ENCODE measurements around the gene ACAN. TPM values are rescaled to one million over a fixed set of nuclear protein-coding genes. Genes with fewer than 3 reads are reported as not detected.

ACAN gene
- total RNA-seq = not detected

GRCh38 chr15:88803241-88803919 lies at the start of gene ACAN:
ACAN (plus strand) TSS chr15:88803436; CDS start chr15:88836207, 32,771 bp downstream.
- ATAC-seq (peak; percentile 23), DNase-seq (no peak)
- Mint-ChIP-seq H3K27ac (no peak within 1 kb of the TSS), H3K9me3 (ENCODE audit: insufficient read depth) (no peaks in the 10 kb centered on the region), H3K36me3 (ENCODE audit: low read depth) (no peaks in the 10 kb centered on the region), H3K4me1 (ENCODE audit: low read depth) (peaks cover 9% of the 10 kb centered on the region), H3K4me3 (peak within 1 kb of the TSS; percentile 13), H3K27me3 (ENCODE audit: low read depth) (peaks cover 51% of the 10 kb centered on the region)
- POLR2A ChIA-PET = no interaction called here
- CTCF ChIA-PET = interaction anchor here (1.2 kb wide), 1 partner anchor 179 kb away, joined by 4 read pairs; no protein-coding TSS in a partner anchor

- H3K4me3 Mint-ChIP-seq = no peak overlapping the region
Measured at GRCh38 chr15:88756521-88756920, 46.7 kb upstream of the ACAN start.

GRCh38 chr15:88756921-88757320 lies 46.3 kb upstream of the ACAN start:
- no peaks in the 10 kb centered on the region for H3K4me1 Mint-ChIP-seq (ENCODE audit: low read depth)
- ChIA-PET CTCF (no interaction called here), POLR2A (no interaction called here)
- no peaks in the 10 kb centered on the region for H3K36me3 Mint-ChIP-seq (ENCODE audit: low read depth)
- DNase-seq (no peak), ATAC-seq (no peak)
- H3K4me3 Mint-ChIP-seq = no peak overlapping the region
- H3K27ac Mint-ChIP-seq = no peak overlapping the region
- no peaks in the 10 kb centered on the region for H3K9me3 Mint-ChIP-seq (ENCODE audit: insufficient read depth)
- H3K27me3 Mint-ChIP-seq (ENCODE audit: low read depth) = peaks cover 21% of the 10 kb centered on the region

More at GRCh38 chr15:88756521-88756920, 46.7 kb upstream of the ACAN start:
- Mint-ChIP-seq H3K9me3 (ENCODE audit: insufficient read depth) (no peaks in the 10 kb centered on the region), H3K4me1 (ENCODE audit: low read depth) (no peaks in the 10 kb centered on the region), H3K27ac (no peak overlapping the region), H3K36me3 (ENCODE audit: low read depth) (no peaks in the 10 kb centered on the region), H3K27me3 (ENCODE audit: low read depth) (peaks cover 20% of the 10 kb centered on the region)
- DNase-seq (no peak), ATAC-seq (no peak)
- CTCF ChIA-PET = no interaction called here
- POLR2A ChIA-PET = no interaction called here

GRCh38 chr15:88759872-88760271 lies 43.4 kb upstream of the ACAN start:
- DNase-seq (no peak), ATAC-seq (no peak)
- peaks cover 9% of the 10 kb centered on the region for H3K27me3 Mint-ChIP-seq (ENCODE audit: low read depth)
- no peaks in the 10 kb centered on the region for H3K9me3 Mint-ChIP-seq (ENCODE audit: insufficient read depth)
- H3K27ac Mint-ChIP-seq = no peak overlapping the region
- ChIA-PET POLR2A (no interaction called here), CTCF (no interaction called here)
- H3K4me3 Mint-ChIP-seq = no peak overlapping the region
- H3K36me3 Mint-ChIP-seq (ENCODE audit: low read depth) = no peaks in the 10 kb centered on the region
- H3K4me1 Mint-ChIP-seq (ENCODE audit: low read depth) = no peaks in the 10 kb centered on the region

GRCh38 chr15:88764448-88764847 lies 38.8 kb upstream of the ACAN start:
- peaks cover 12% of the 10 kb centered on the region for H3K27me3 Mint-ChIP-seq (ENCODE audit: low read depth)
- H3K4me1 Mint-ChIP-seq (ENCODE audit: low read depth) = no peaks in the 10 kb centered on the region
- H3K4me3 Mint-ChIP-seq = no peak overlapping the region
- DNase-seq = no peak
- no peak for ATAC-seq
- POLR2A ChIA-PET = no interaction called here
- no peaks in the 10 kb centered on the region for H3K9me3 Mint-ChIP-seq (ENCODE audit: insufficient read depth)
- CTCF ChIA-PET = no interaction called here
- no peaks in the 10 kb centered on the region for H3K36me3 Mint-ChIP-seq (ENCODE audit: low read depth)
- H3K27ac Mint-ChIP-seq = no peak overlapping the region

GRCh38 chr15:88765212-88765611 lies 38.0 kb upstream of the ACAN start:
- ChIA-PET POLR2A (no interaction called here), CTCF (no interaction called here)
- H3K27me3 Mint-ChIP-seq (ENCODE audit: low read depth) = peaks cover 20% of the 10 kb centered on the region
- H3K27ac Mint-ChIP-seq = no peak overlapping the region
- no peak for ATAC-seq
- no peak overlapping the region for H3K4me3 Mint-ChIP-seq
- no peaks in the 10 kb centered on the region for H3K36me3 Mint-ChIP-seq (ENCODE audit: low read depth)
- H3K4me1 Mint-ChIP-seq (ENCODE audit: low read depth) = no peaks in the 10 kb centered on the region
- no peaks in the 10 kb centered on the region for H3K9me3 Mint-ChIP-seq (ENCODE audit: insufficient read depth)
- DNase-seq = no peak

GRCh38 chr15:88769161-88769971 lies 33.9 kb upstream of the ACAN start:
- ATAC-seq (no peak), DNase-seq (no peak)
- Mint-ChIP-seq H3K9me3 (ENCODE audit: insufficient read depth) (peaks cover 6% of the 10 kb centered on the region), H3K36me3 (ENCODE audit: low read depth) (no peaks in the 10 kb centered on the region), H3K4me3 (no peak overlapping the region), H3K27me3 (ENCODE audit: low read depth) (peaks cover 29% of the 10 kb centered on the region), H3K27ac (no peak overlapping the region), H3K4me1 (ENCODE audit: low read depth) (no peaks in the 10 kb centered on the region)
- ChIA-PET POLR2A (interaction anchor here (0.6 kb wide), 1 partner anchor 57 kb away, joined by 8 read pairs; no protein-coding TSS in a partner anchor), CTCF (no interaction called here)

- H3K9me3 Mint-ChIP-seq (ENCODE audit: insufficient read depth) = peaks cover 7% of the 10 kb centered on the region
Measured at GRCh38 chr15:88775776-88776175, 27.5 kb upstream of the ACAN start.

GRCh38 chr15:88776646-88777045 lies 26.6 kb upstream of the ACAN start:
- ChIA-PET POLR2A (no interaction called here), CTCF (no interaction called here)
- H3K27ac Mint-ChIP-seq = no peak overlapping the region
- no peak overlapping the region for H3K4me3 Mint-ChIP-seq
- ATAC-seq (no peak), DNase-seq (no peak)
- H3K9me3 Mint-ChIP-seq (ENCODE audit: insufficient read depth) = peaks cover 4% of the 10 kb centered on the region
- H3K36me3 Mint-ChIP-seq (ENCODE audit: low read depth) = no peaks in the 10 kb centered on the region
- H3K27me3 Mint-ChIP-seq (ENCODE audit: low read depth) = peaks cover 9% of the 10 kb centered on the region
- H3K4me1 Mint-ChIP-seq (ENCODE audit: low read depth) = no peaks in the 10 kb centered on the region

More at GRCh38 chr15:88775776-88776175, 27.5 kb upstream of the ACAN start:
- Mint-ChIP-seq H3K27me3 (ENCODE audit: low read depth) (peaks cover 14% of the 10 kb centered on the region), H3K27ac (no peak overlapping the region), H3K4me3 (no peak overlapping the region), H3K36me3 (ENCODE audit: low read depth) (no peaks in the 10 kb centered on the region), H3K4me1 (ENCODE audit: low read depth) (no peaks in the 10 kb centered on the region)
- DNase-seq (no peak), ATAC-seq (no peak)
- ChIA-PET CTCF (no interaction called here), POLR2A (no interaction called here)

GRCh38 chr15:88779944-88780343 lies 23.3 kb upstream of the ACAN start:
- peaks cover 4% of the 10 kb centered on the region for H3K9me3 Mint-ChIP-seq (ENCODE audit: insufficient read depth)
- no peak for DNase-seq
- POLR2A ChIA-PET = no interaction called here
- no peak for ATAC-seq
- no peaks in the 10 kb centered on the region for H3K4me1 Mint-ChIP-seq (ENCODE audit: low read depth)
- CTCF ChIA-PET = no interaction called here
- H3K4me3 Mint-ChIP-seq = no peak overlapping the region
- H3K36me3 Mint-ChIP-seq (ENCODE audit: low read depth) = no peaks in the 10 kb centered on the region
- H3K27me3 Mint-ChIP-seq (ENCODE audit: low read depth) = peaks cover 14% of the 10 kb centered on the region
- H3K27ac Mint-ChIP-seq = no peak overlapping the region

GRCh38 chr15:88782465-88782864 lies 20.8 kb upstream of the ACAN start:
- no peaks in the 10 kb centered on the region for H3K36me3 Mint-ChIP-seq (ENCODE audit: low read depth)
- no peaks in the 10 kb centered on the region for H3K9me3 Mint-ChIP-seq (ENCODE audit: insufficient read depth)
- no peak overlapping the region for H3K27ac Mint-ChIP-seq
- POLR2A ChIA-PET = no interaction called here
- no peak overlapping the region for H3K4me3 Mint-ChIP-seq
- CTCF ChIA-PET = no interaction called here
- H3K27me3 Mint-ChIP-seq (ENCODE audit: low read depth) = peaks cover 20% of the 10 kb centered on the region
- no peak for DNase-seq
- H3K4me1 Mint-ChIP-seq (ENCODE audit: low read depth) = no peaks in the 10 kb centered on the region
- no peak for ATAC-seq

GRCh38 chr15:88785217-88785616 lies 18.0 kb upstream of the ACAN start:
- ChIA-PET POLR2A (no interaction called here), CTCF (no interaction called here)
- ATAC-seq (no peak), DNase-seq (no peak)
- no peaks in the 10 kb centered on the region for H3K36me3 Mint-ChIP-seq (ENCODE audit: low read depth)
- no peak overlapping the region for H3K4me3 Mint-ChIP-seq
- peaks cover 19% of the 10 kb centered on the region for H3K27me3 Mint-ChIP-seq (ENCODE audit: low read depth)
- H3K4me1 Mint-ChIP-seq (ENCODE audit: low read depth) = no peaks in the 10 kb centered on the region
- no peak overlapping the region for H3K27ac Mint-ChIP-seq
- no peaks in the 10 kb centered on the region for H3K9me3 Mint-ChIP-seq (ENCODE audit: insufficient read depth)

Measured in activated CD8-positive, alpha-beta T cell treated with anti-CD3 and anti-CD28 coated beads, Interleukin-2, amount 10 ng/mL, durations not matched to agents 7 days and 5 days (primary cell).